K562 (cell line): ENCODE results near the gene PLA2G4D. TPM values are rescaled to one million over a fixed set of nuclear protein-coding genes. Genes with fewer than 3 reads are reported as not detected.

ENCODE experiments used
- ATAC-seq: fragments of 200-7000 bp; cut with Tn5 transposase; 3 replicates; pipeline ENCODE4 v1.9.1; 2020; ENCODE audit warnings: moderate library complexity
- BruUV-seq: library from RNA; stranded (reverse); fragments of 400-500 nt; replicated peaks from 2 replicates; lab custom pipeline; 2021; lab: Mats Ljungman, UMichigan
- CTCF ChIA-PET: fragments of 300-600 bp; formaldehyde crosslinking; extraction: SDS; loops from one replicate; lab custom pipeline; 2021; ENCODE audit warnings: low intra/inter-chr PET ratio; lab: Yijun Ruan, JAX
- POLR2A ChIA-PET: fragments of 300-600, 350-650 bp; sonication (Branson Sonifier 250); formaldehyde crosslinking; extraction: SDS; loops from one replicate; lab custom pipeline; 2021; ENCODE audit warnings: antibody characterized with exemption, inconsistent platforms; lab: Yijun Ruan, JAX
- DNase-seq, 4 experiments: peaks; one replicate each; pipeline versions ENCODE4 v3.0.0 to v3.0.0-alpha.2; 2011 to 2018; ENCODE audit warnings: low spot score in 3 of 4, mixed read lengths in 3 of 4; ENCODE audit errors: extremely low read depth in 1 of 4
- FAIRE-seq: peaks from 2 replicates; lab custom pipeline; 2011; peaks lifted over from hg19 to GRCh38; lab: Jason Lieb, UNC
- H2AFZ ChIP-seq: 2 replicates; pipeline ENCODE4 v1.6.0; 2011; ENCODE audit warnings: low read depth, low read length, control low read depth, inconsistent platforms
- H3K27ac ChIP-seq: fragments of 200-600 bp; 3 replicates; pipeline ENCODE4 v1.8.0; 2011; ENCODE audit warnings: low read depth, mild to moderate bottlenecking, control low read depth, inconsistent platforms, low read length, moderate library complexity, mixed read lengths; ENCODE audit errors: extremely low read depth
- H3K27me3 ChIP-seq, 2 experiments: fragments of 300-600 bp in 1 of 2; 2 replicates in 1 of 2; 3 replicates in 1 of 2; pipeline versions ENCODE4 v1.6.0 to v1.8.0; 2011; ENCODE audit warnings: inconsistent platforms in 2 of 2, low read length in 2 of 2, mild to moderate bottlenecking in 1 of 2, mixed read lengths in 1 of 2, moderate library complexity in 1 of 2; ENCODE audit not compliant: control insufficient read depth in 2 of 2, insufficient read depth in 2 of 2
- H3K36me3 ChIP-seq: fragments of 300-600 bp; 3 replicates; pipeline ENCODE4 v1.8.0; 2011; ENCODE audit warnings: mild to moderate bottlenecking, low read length, inconsistent platforms; ENCODE audit not compliant: control insufficient read depth, insufficient read depth
- H3K4me1 ChIP-seq, 2 experiments: fragments of 200-600 bp in 1 of 2; replicated peaks in 1 of 2; 2 replicates in 1 of 2; 3 replicates in 1 of 2; pipeline versions ENCODE4 v1.5.1 to v1.8.0; 2011; ENCODE audit warnings: inconsistent platforms in 2 of 2, low read length in 2 of 2, mild to moderate bottlenecking in 1 of 2, mixed read lengths in 1 of 2, moderate library complexity in 1 of 2; ENCODE audit not compliant: control insufficient read depth in 2 of 2, insufficient read depth in 2 of 2
- H3K4me2 ChIP-seq: 2 replicates; pipeline ENCODE4 v1.6.1; 2011; ENCODE audit warnings: low read length, control low read depth, inconsistent platforms, mixed read lengths; ENCODE audit not compliant: insufficient read depth
- H3K4me3 ChIP-seq: fragments of 200-600 bp; sonication (generic), shearing (Covaris generic); 2 replicates; pipeline ENCODE4 v1.5.1; 2016; ENCODE audit warnings: control low read depth, inconsistent platforms
- H3K79me2 ChIP-seq: fragments of 200-600 bp; 3 replicates; pipeline ENCODE4 v1.8.0; 2011; ENCODE audit warnings: low read length, inconsistent platforms; ENCODE audit not compliant: control insufficient read depth, insufficient read depth
- H3K9ac ChIP-seq, 2 experiments: 2 replicates each; pipeline versions ENCODE4 v1.6.0 to v1.6.1; 2011; ENCODE audit warnings: low read depth in 2 of 2, low read length in 2 of 2, control low read depth in 1 of 2, inconsistent platforms in 1 of 2, mild to moderate bottlenecking in 1 of 2, mixed read lengths in 1 of 2; ENCODE audit not compliant: insufficient read depth in 1 of 2
- H3K9me1 ChIP-seq: one replicate; pipeline ENCODE4 v1.6.0; 2011; ENCODE audit warnings: inconsistent platforms, mild to moderate bottlenecking, low read length, moderate library complexity; ENCODE audit not compliant: control insufficient read depth, insufficient read depth
- H3K9me3 ChIP-seq: replicated peaks from 2 replicates; pipeline ENCODE4 v1.5.1; 2011; ENCODE audit warnings: low read depth, low read length, inconsistent platforms; ENCODE audit not compliant: control insufficient read depth, insufficient read depth
- H4K20me1 ChIP-seq: replicated peaks from 2 replicates; pipeline ENCODE4 v1.6.1; 2011; ENCODE audit warnings: low read length, inconsistent platforms, mixed read lengths; ENCODE audit not compliant: control insufficient read depth, insufficient read depth
- HOMEZ ChIP-seq: fragments of 250-450 bp; sonication (Bioruptor Pico); IDR thresholded peaks from 2 replicates; pipeline ENCODE4 v1.4.0; 2020; ENCODE audit warnings: mild to moderate bottlenecking, moderate library complexity
- NUFIP1 ChIP-seq: fragments of 450-650 bp; IDR thresholded peaks from 2 replicates; pipeline ENCODE4 v1.6.1; 2018; ENCODE audit not compliant: partially characterized antibody
- PKNOX1 ChIP-seq: fragments of 450-650 bp; IDR thresholded peaks from 2 replicates; pipeline ENCODE4 v1.6.1; 2016
- ZNF282 ChIP-seq: sonication (generic); formaldehyde crosslinking; IDR thresholded peaks from 2 replicates; pipeline ENCODE4 v1.8.1; 2023; ENCODE audit warnings: missing genetic modification reagents
- ZNF79 ChIP-seq: fragments of 250-450 bp; sonication (Bioruptor Pico); IDR thresholded peaks from 2 replicates; pipeline ENCODE4 v1.4.0; 2020; ENCODE audit warnings: low read depth, mild to moderate bottlenecking, moderate library complexity
- WGBS: fragments of 100-300 bp; shearing (Covaris generic); methylation state at CpG from one replicate; pipeline ENCODE4 v1.1.6; 2016; ENCODE audit warnings: low coverage, mixed read lengths; ENCODE audit not compliant: insufficient coverage; ENCODE audit errors: missing lambda C conversion rate; 5-methylcytosine and 5-hydroxymethylcytosine counted together
- in situ Hi-C: fragments of 300-500 bp; cut with MboI; formaldehyde crosslinking; loops from 4 replicates; pipeline ENCODE4 v1.15.0; 2018; ENCODE audit warnings: inconsistent platforms, mixed read lengths
- intact Hi-C: fragments of 100-400 bp; cut with micrococcal nuclease; formaldehyde crosslinking; loops from 2 replicates; pipeline ENCODE4 v1.14.2; 2022
- polyA plus RNA-seq, 8 experiments: library from polyadenylated mRNA; depleted of rRNA in 4 of 8; stranded (reverse) in 5 of 8; unstranded in 3 of 8; fragments of >200 nt; fragmentation: Nextera tagmentation in 2 of 8; fragmentation: Illumina TruSeq in 1 of 8; extraction: Ambion mirVana in 2 of 8; extraction: Trizol in 1 of 8; gene quantifications; 2 replicates each; pipeline versions ENCODE4 v1.2.1 to v1.2.3, GENCODE V29; 2011 to 2014; ENCODE audit warnings: inconsistent platforms in 1 of 8, missing spikeins in 1 of 8
- total RNA-seq, 7 experiments: library from RNA; depleted of rRNA in 6 of 7; stranded (reverse); fragments of >200 nt in 6 of 7; fragmentation: Illumina TruSeq in 2 of 7; extraction: Trizol in 2 of 7; gene quantifications; 2 replicates each; pipeline versions ENCODE4 v1.2.1 to v1.2.3, GENCODE V29; 2011 to 2021; ENCODE audit warnings: low replicate concordance in 1 of 7

PLA2G4D gene
- total and polyA plus RNA-seq, 9 of the 15 experiments (the other 6 are each of a cell fraction or from before 2014, with no cell fraction given) = 0.04 TPM; not detected in 8

GRCh38 chr15:42080919-42081830 lies 13.2 kb downstream of the PLA2G4D start (continued):
- TF ChIP-seq PKNOX1 (no peak), ZNF282 (CRISPR knock-in tag) (no peak), NUFIP1 (no peak)

GRCh38 chr15:42080186-42080918 lies 14.0 kb downstream of the PLA2G4D start:
- CTCF ChIA-PET = no interaction called here
- TF ChIP-seq HOMEZ (CRISPR knock-in tag) (no peak), ZNF79 (peak; percentile 81)
- TF ChIP-seq, all 486 proteins: peak for 1
- Histone ChIP-seq H3K4me1 (peaks cover 9 to 23% of the 10 kb centered on the region in 2 experiments), H3K27ac (no peak overlapping the region), H4K20me1 (peaks cover 15% of the 10 kb centered on the region), H3K4me3 (no peak overlapping the region), H3K4me2 (peak overlapping the region; percentile 17; the same call in 1 of the 2 replicates), H3K36me3 (no peaks in the 10 kb centered on the region), H3K9ac (0 out of 4 replicates have a peak overlapping the region, but pooled peaks of 1 of the 2 experiments have one; percentile 28), H3K9me1 (no peaks in the 10 kb centered on the region), H3K27me3 (peaks cover 9 to 50% of the 10 kb centered on the region in 2 experiments), H2AFZ (peak overlapping the region; percentile 89), H3K79me2 (no peaks in the 10 kb centered on the region), H3K9me3 (no peaks in the 10 kb centered on the region)
- whole genome bisulfite sequencing = 10% methylated on average over 18 of the region's 18 CpGs
- no TSS peak for BruUV-seq
- FAIRE-seq (no peak), DNase-seq (peak in 1 of 4 experiments; percentile 11), ATAC-seq (no peak)
- POLR2A ChIA-PET = interaction anchor here (0.6 to 1.5 kb wide), 3 partner anchors 38 to 65 kb away, joined by 3 read pairs; no protein-coding TSS in a partner anchor
- in situ Hi-C loops = no loop called here
- intact Hi-C loops = loop anchor here (5.0 kb wide), 1 partner anchor 57 kb away; no protein-coding TSS in a partner anchor
